Measurements from ENCODE around the gene FHIT.

FHIT gene

DNA sequence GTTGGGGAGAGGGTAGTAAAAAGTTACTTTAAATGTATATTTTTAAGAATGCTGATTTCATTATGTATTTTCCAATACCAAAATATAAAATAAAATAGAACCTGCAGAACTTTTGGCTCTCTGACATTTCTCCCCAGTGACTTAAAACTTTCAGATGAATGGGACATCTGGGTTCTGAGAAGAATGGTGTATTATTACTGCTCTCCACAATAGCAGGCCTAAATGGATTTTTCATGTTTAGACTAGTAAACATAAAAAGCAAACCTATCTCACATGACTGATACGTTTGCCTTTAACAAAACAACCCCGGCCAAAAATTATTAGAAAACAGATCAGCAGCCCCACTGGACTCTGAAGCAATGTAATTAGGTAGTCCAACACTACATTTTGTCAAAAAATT lies 73.8 kb downstream of the FHIT start:
- TF ChIP-seq CTCF (IDR thresholded peaks at IDR 0.05; ENCODE audit: low read depth, low read length): no peak
- H3K4me3 ChIP-seq (ENCODE audit: low read depth, low read length): no peak overlapping the region

- no peak for TF ChIP-seq CTCF (IDR thresholded peaks at IDR 0.05; ENCODE audit: low read depth, low read length)
- no peak overlapping the region for H3K4me3 ChIP-seq (ENCODE audit: low read depth, low read length)
Measured at GRCh38 chr3:61173676-61174075, 77.6 kb downstream of the FHIT start.

GRCh38 chr3:61172684-61173083 lies 78.6 kb downstream of the FHIT start:
- no peak overlapping the region for H3K4me3 ChIP-seq (ENCODE audit: low read depth, low read length)
- no peak for TF ChIP-seq CTCF (IDR thresholded peaks at IDR 0.05; ENCODE audit: low read depth, low read length)

DNA sequence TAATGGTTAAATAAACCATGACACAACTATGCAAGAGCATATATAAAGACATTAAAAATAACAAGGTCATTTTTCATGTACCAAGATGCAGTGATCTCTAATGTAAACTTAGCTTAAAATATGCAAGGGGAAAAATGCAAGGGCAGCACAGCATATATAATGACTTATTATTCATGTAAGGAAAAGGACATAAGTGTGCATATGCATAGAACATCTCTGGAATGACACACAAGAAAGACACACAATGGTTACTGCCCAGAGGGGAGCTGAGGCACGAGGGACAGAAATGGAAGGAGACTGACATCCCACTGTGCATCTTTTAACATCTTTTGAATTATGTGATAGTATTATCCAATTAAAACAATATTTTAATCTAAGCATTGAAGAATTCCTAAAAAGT lies 79.0 kb downstream of the FHIT start:
- TF ChIP-seq CTCF (IDR thresholded peaks at IDR 0.05; ENCODE audit: low read depth, low read length): no peak
- H3K4me3 ChIP-seq (ENCODE audit: low read depth, low read length): no peak overlapping the region

DNA sequence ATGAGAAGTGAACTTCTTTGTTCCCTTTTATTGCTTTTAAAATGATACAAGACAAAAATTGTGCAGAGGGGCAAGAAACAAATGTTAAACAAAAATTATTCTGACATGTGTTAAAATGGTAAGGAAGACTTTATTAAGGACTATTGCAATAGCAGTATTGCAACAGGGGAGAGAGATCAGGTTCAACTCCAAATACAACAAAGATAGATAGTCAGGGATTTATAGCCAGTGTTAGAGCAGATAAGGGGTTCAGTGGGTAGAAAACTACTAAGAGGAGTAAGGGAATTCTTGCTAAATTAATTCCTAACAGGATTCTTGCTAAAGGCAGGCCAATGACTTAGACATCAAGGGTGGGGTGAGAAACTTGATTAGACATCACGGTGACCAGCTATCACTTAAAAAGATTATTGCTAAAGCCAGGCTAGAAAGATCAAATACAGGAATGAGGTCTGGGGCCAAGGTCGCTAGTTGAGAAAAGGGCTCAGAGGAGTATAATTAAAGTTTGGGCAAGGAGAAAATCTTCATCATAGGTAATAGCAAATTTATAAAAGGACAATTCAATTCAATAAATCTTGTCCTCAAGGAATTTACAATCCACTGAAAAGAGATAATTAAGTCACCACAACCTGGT lies 81.5 kb downstream of the FHIT start:
- no peak overlapping the region for H3K4me3 ChIP-seq (ENCODE audit: low read depth, low read length)
- no peak for TF ChIP-seq CTCF (IDR thresholded peaks at IDR 0.05; ENCODE audit: low read depth, low read length)

DNA sequence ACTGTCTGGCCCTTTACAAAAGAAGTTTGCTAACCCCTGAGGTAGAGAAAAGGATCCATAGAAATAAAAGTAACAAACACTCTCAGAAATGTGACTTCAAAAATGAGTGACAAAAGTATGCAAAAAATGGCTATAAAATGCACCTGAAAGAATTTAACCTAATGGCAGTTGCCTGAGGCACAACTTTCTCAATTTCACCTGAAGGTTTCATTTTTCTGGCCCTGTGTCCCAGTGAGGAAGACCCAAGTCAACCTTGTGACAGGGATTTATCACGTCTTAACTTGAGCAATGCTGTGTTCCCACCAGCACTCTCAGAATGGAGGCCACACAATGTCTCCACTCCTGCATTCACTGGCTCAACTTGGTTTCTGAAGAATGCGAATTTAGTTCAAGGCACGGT lies 83.0 kb downstream of the FHIT start:
- no peak for TF ChIP-seq CTCF (IDR thresholded peaks at IDR 0.05; ENCODE audit: low read depth, low read length)
- H3K4me3 ChIP-seq (ENCODE audit: low read depth, low read length): no peak overlapping the region

DNA sequence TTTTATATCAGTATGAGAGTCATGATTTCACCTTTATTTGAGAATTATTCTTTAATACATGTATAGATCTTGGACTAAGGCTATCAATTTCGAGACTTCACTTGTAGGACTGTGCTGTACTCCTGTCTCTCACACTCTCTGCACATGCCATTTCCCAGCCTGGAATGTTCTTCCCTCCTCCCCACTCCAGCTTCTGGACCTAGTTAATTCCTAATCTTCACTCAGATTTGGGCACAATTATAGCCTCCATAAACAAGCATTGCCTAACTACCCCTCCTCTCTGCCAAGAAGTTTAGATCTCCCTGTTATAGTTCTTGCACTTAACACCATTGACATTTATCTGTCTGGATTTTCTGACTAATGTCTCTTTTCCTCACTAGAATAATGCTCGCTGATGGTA lies 88.3 kb downstream of the FHIT start:
- TF ChIP-seq CTCF (IDR thresholded peaks at IDR 0.05; ENCODE audit: low read depth, low read length): no peak
- no peak overlapping the region for H3K4me3 ChIP-seq (ENCODE audit: low read depth, low read length)
